AG04450 (cell line): ENCODE measurements around the gene B3GNT7. TPM values are rescaled to one million over a fixed set of nuclear protein-coding genes. Genes with fewer than 3 reads are reported as not detected.
A peak's percentile ranks its signal among the peaks of the same experiment; 100 is the strongest.

Experiments
- CTCF ChIA-PET: fragments of 300-600, 350-600 bp; formaldehyde crosslinking; extraction: SDS; loops from one replicate; lab custom pipeline; 2022; ENCODE audit warnings: antibody characterized with exemption, inconsistent platforms; lab: Charles Lee
- POLR2A ChIA-PET: fragments of 350-600 bp; formaldehyde crosslinking; extraction: SDS; loops from one replicate; lab custom pipeline; 2021; ENCODE audit warnings: antibody characterized with exemption, inconsistent platforms; lab: Yijun Ruan, JAX
- DNase-seq: peaks from one replicate; pipeline ENCODE4 v3.0.0-alpha.2; 2011; ENCODE audit warnings: low read depth, low spot score
- H3K27ac ChIP-seq: one replicate; pipeline ENCODE4 v1.5.1; 2012; ENCODE audit warnings: low read depth, low read length, control low read depth
- H3K27me3 ChIP-seq: one replicate; pipeline ENCODE4 v1.6.0; 2012; ENCODE audit warnings: low read length; ENCODE audit not compliant: control insufficient read depth, insufficient read depth
- H3K4me3 ChIP-seq: 2 replicates; pipeline ENCODE4 v1.5.1; 2011; ENCODE audit warnings: mild to moderate bottlenecking, low read depth, low read length, control low read depth
- H3K9me3 ChIP-seq: 2 replicates; pipeline ENCODE4 v1.5.1; 2012; ENCODE audit warnings: low read length; ENCODE audit not compliant: control insufficient read depth, insufficient read depth
- CTCF ChIP-seq: IDR thresholded peaks from 2 replicates; pipeline ENCODE4 v1.5.1; 2011; ENCODE audit warnings: low read depth, low read length, control low read depth, inconsistent platforms
- polyA plus RNA-seq: library from polyadenylated mRNA; depleted of rRNA; stranded (reverse); fragments of >200 nt; gene quantifications from 2 replicates; pipeline ENCODE4 v1.2.3, GENCODE V29; 2011

The B3GNT7 gene
- polyA plus RNA-seq, 1 experiment = 0.06 TPM

- POLR2A ChIA-PET = no interaction called here
Observed at GRCh38 chr2:231383416-231384108, 11.9 kb upstream of the B3GNT7 start.

GRCh38 chr2:231384109-231384435, 11.4 kb upstream of the B3GNT7 start:
- ChIA-PET POLR2A (no interaction called here), CTCF (no interaction called here)
- H3K9me3 ChIP-seq = peaks cover 36% of the 10 kb centered on the region
- H3K27ac ChIP-seq = no peak overlapping the region
- no peaks in the 10 kb centered on the region for H3K27me3 ChIP-seq
- no peak for DNase-seq
- H3K4me3 ChIP-seq = no peak overlapping the region
- no peak for TF ChIP-seq CTCF

More at GRCh38 chr2:231383416-231384108, 11.9 kb upstream of the B3GNT7 start:
- H3K4me3 ChIP-seq = no peak overlapping the region
- no peak overlapping the region for H3K27ac ChIP-seq
- TF ChIP-seq CTCF = no peak
- no peak for DNase-seq
- CTCF ChIA-PET = no interaction called here
- H3K9me3 ChIP-seq = peaks cover 36% of the 10 kb centered on the region
- H3K27me3 ChIP-seq = no peaks in the 10 kb centered on the region

- H3K27me3 ChIP-seq = peaks cover under 1% of the 10 kb centered on the region
- peaks cover 36% of the 10 kb centered on the region for H3K9me3 ChIP-seq
- DNase-seq = no peak
- POLR2A ChIA-PET = no interaction called here
- no peak overlapping the region for H3K27ac ChIP-seq
- no peak for TF ChIP-seq CTCF
- no peak overlapping the region for H3K4me3 ChIP-seq
- CTCF ChIA-PET = no interaction called here
Observed at GRCh38 chr2:231384970-231385369, 10.5 kb upstream of the B3GNT7 start.

GRCh38 chr2:231385429-231385828, 10.1 kb upstream of the B3GNT7 start:
- H3K27ac ChIP-seq = no peak overlapping the region
- CTCF ChIA-PET = no interaction called here
- peaks cover 36% of the 10 kb centered on the region for H3K9me3 ChIP-seq
- H3K27me3 ChIP-seq = peaks cover 4% of the 10 kb centered on the region
- POLR2A ChIA-PET = no interaction called here
- no peak for TF ChIP-seq CTCF
- no peak for DNase-seq
- no peak overlapping the region for H3K4me3 ChIP-seq

GRCh38 chr2:231386446-231386845, 9.1 kb upstream of the B3GNT7 start:
- H3K4me3 ChIP-seq = no peak overlapping the region
- H3K27ac ChIP-seq = peak overlapping the region; percentile 61
- no peak for TF ChIP-seq CTCF
- POLR2A ChIA-PET = interaction anchor here (0.9 kb wide), 1 partner anchor 14 kb away, joined by 3 read pairs; no protein-coding TSS in a partner anchor
- H3K9me3 ChIP-seq = peaks cover 36% of the 10 kb centered on the region
- H3K27me3 ChIP-seq = peaks cover 4% of the 10 kb centered on the region
- peak; percentile 47 for DNase-seq
- CTCF ChIA-PET = interaction anchor here (0.6 to 1.0 kb wide), 2 partner anchors 9 to 14 kb away, joined by 3 to 4 read pairs; partner anchors contain the start of gene B3GNT7
